Measurements from ENCODE around the gene CCR2.

GRCh38 chr3:46395210-46395661 is 41.3 kb downstream of the CCR2 start:
- no peak for TF ChIP-seq CTCF (IDR thresholded peaks at IDR 0.05)
- no peak for TF ChIP-seq POLR2A (IDR thresholded peaks at IDR 0.05)
